Heart left ventricle (tissue), 16 donors: Measurements from ENCODE around the gene ENDOU. TPM values are rescaled to one million over a fixed set of nuclear protein-coding genes. Genes with fewer than 3 reads are reported as not detected.

Source experiments
- ATAC-seq, 4 donors: fragments of 200-7000 bp; cut with Tn5 transposase; one replicate each; pipeline ENCODE4 v1.9.1; 2020 to 2022; ENCODE audit warnings: moderate library complexity in 4 of 4, mild to moderate bottlenecking in 3 of 4, moderate number of reproducible peaks in 1 of 4
- DNase-seq, 5 donors: peaks; one replicate each; pipeline ENCODE4 v3.0.0-alpha.2; 2020
- H3K27ac ChIP-seq, 12 donors: fragments of 200-600 bp; sonication (generic) in 4 of 12; one replicate each; pipeline versions ENCODE4 v1.5.0 to v1.8.0; 2016 to 2022; ENCODE audit warnings: mild to moderate bottlenecking in 2 of 12
- H3K27me3 ChIP-seq, 9 donors: fragments of 200-600 bp; sonication (generic) in 2 of 9; one replicate each; pipeline versions ENCODE4 v1.5.1 to v1.8.0; 2016 to 2022; ENCODE audit warnings: mild to moderate bottlenecking in 3 of 9
- H3K36me3 ChIP-seq, 9 donors: fragments of 200-600 bp; sonication (generic) in 2 of 9; one replicate each; pipeline versions ENCODE4 v1.5.0 to v1.8.0; 2018 to 2022; ENCODE audit warnings: mild to moderate bottlenecking in 2 of 9
- H3K4me1 ChIP-seq, 12 donors: fragments of 200-600 bp; sonication (generic) in 4 of 12; one replicate each; pipeline versions ENCODE4 v1.5.0 to v1.8.0; 2016 to 2022; ENCODE audit warnings: mild to moderate bottlenecking in 3 of 12
- H3K4me3 ChIP-seq, 12 donors: fragments of 200-600 bp; sonication (generic) in 4 of 12; one replicate each; pipeline versions ENCODE4 v1.5.0 to v1.8.0; 2017 to 2022; ENCODE audit warnings: mild to moderate bottlenecking in 9 of 12, moderate library complexity in 4 of 12
- H3K9me3 ChIP-seq, 12 donors: fragments of 200-600 bp; sonication (generic) in 4 of 12; one replicate each; pipeline versions ENCODE4 v1.5.0 to v1.8.0; 2016 to 2022; ENCODE audit warnings: mild to moderate bottlenecking in 1 of 12
- POLR2A ChIP-seq, 2 donors: fragments of 450-650 bp; IDR thresholded peaks; one replicate each; pipeline ENCODE4 v1.6.1; 2017; ENCODE audit warnings: antibody characterized with exemption in 2 of 2, mild to moderate bottlenecking in 2 of 2, moderate library complexity in 2 of 2
- WGBS, 4 donors: extraction: QIAGEN DNeasy Blood & Tissue Kit in 2 of 4; methylation state at CpG; one replicate each; pipeline versions ENCODE4 v1.1.5 to v1.1.7; 2013 to 2018; 5-methylcytosine and 5-hydroxymethylcytosine counted together
- intact Hi-C, 10 donors: fragments of 100-400 bp; cut with DNase I; formaldehyde crosslinking; loops; one replicate each; pipeline versions ENCODE4 v1.11.1 to v1.14.2; 2022
- polyA plus RNA-seq, 2 donors: library from polyadenylated mRNA; stranded (reverse); fragments of 200-250 nt; gene quantifications; one replicate each; pipeline ENCODE4 v1.2.3, GENCODE V29; 2013
- total RNA-seq, 9 donors: library from RNA; depleted of rRNA in 2 of 9; stranded (reverse); fragments of >200 nt in 2 of 9; fragmentation: NEBNext Ultra II Directional in 3 of 9; extraction: Animal tissue kit (Norgen Biotek cat#: 25700) in 3 of 9; gene quantifications; one replicate each; pipeline versions ENCODE4 v1.1.0 to v1.2.4, GENCODE V29; 2016 to 2023
- TF ChIP-seq, protein P1 (sequence below), 12 donors: fragments of 200-600 bp; sonication (generic) in 4 of 12; IDR thresholded peaks; one replicate each; pipeline versions ENCODE4 v1.5.0 to v1.8.0; 2018 to 2022; ENCODE audit warnings: antibody characterized with exemption in 12 of 12, mild to moderate bottlenecking in 5 of 12
- donor health status: ischemic (EF 13 %, LVEDD 7.1; RV severe dilation, severe dysfunction).
- donor health status: healthy with polysubstance abuse.
- donor health status: DM: no; HTN: yes; CAD: no.
- donor health status: DM: no; HTN: no; CAD: no.
- donor health status: ischemic (EF 25% LVEDD 6.9; RV normal size, moderate dysfunction).
- donor health status: ischemic (EF 25% LVEDD 5.7; RV mildly dilated, moderate dysfunction).
- donor health status: healthy.
- donor health status: DM: yes; HTN: yes; CAD: no.
- donor health status: ischemic (EF 35%, LVEDD 5.7; RV mildly dilated, moderate dysfunction).
- donor health status: nonischemic (EF 11% LVEDD 7.7; RV severe dilation, severe dysfunction).
- donor health status: DM: yes; HTN: yes; CAD: no.
- donor health status: PGD.
- donor health status: ischemic (EF 29% LVEDD 5.4; RV normal size, mild dysfunction).
- donor health status: nonischemic (EF 23%, LVEDD 6.1; RV moderate dilation, normal function).

Gene ENDOU
- total and polyA plus RNA-seq, 11 donors = 0.08 to 2.5 (median 0.27) TPM; not detected in 4

DNA sequence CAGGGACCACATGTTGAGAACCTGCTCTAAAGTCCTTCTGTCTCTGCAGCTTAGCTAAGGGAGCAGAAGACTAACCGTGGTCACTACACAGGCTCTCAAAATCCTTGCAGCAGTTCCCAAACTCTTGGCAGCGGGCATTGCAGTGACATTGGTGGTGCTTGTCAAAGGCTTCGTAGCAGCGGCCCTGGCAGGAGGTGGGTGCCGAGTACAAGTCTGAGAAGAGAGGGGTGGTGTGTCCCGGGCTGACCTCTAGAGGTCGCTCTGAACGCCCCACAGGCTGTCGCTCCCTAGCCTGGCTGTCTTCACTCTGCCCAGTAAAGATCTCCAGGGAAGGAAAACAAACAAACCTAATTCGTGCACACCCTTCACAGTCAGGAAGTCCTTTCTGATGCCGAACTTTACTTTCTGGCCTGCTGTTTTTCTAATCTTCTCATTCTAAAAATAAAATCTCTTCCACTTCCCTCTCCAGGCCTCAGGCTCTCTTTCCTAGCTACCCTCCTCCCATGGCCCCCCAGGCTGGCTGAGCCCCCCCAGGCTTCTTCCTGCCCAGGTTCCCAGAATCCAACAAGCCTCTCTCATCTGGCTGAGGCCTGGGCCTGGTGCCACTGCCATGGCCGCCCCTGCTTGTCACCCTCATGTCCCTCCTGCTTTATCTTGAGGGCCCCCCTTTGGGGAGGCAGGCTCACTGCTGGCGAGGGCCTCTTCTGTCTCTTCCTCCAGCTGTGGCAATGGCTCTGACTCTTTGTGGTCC is 7.7 kb downstream of the ENDOU start:
- peak overlapping the region; percentile 80 to 96 (median 94) for H3K27ac ChIP-seq
- DNase-seq (peak; percentile 89 to 92 (median 91)), ATAC-seq (peak; percentile 91 to 96 (median 94))
- no peaks in the 10 kb centered on the region for H3K9me3 ChIP-seq
- no peaks in the 10 kb centered on the region for H3K27me3 ChIP-seq
- H3K4me1 ChIP-seq = peaks cover 7 to 56% (median 44%) of the 10 kb centered on the region in 12 donors
- peaks cover 0 to 6% (median 0%) of the 10 kb centered on the region in 9 donors for H3K36me3 ChIP-seq
- TF ChIP-seq, protein P1, sequence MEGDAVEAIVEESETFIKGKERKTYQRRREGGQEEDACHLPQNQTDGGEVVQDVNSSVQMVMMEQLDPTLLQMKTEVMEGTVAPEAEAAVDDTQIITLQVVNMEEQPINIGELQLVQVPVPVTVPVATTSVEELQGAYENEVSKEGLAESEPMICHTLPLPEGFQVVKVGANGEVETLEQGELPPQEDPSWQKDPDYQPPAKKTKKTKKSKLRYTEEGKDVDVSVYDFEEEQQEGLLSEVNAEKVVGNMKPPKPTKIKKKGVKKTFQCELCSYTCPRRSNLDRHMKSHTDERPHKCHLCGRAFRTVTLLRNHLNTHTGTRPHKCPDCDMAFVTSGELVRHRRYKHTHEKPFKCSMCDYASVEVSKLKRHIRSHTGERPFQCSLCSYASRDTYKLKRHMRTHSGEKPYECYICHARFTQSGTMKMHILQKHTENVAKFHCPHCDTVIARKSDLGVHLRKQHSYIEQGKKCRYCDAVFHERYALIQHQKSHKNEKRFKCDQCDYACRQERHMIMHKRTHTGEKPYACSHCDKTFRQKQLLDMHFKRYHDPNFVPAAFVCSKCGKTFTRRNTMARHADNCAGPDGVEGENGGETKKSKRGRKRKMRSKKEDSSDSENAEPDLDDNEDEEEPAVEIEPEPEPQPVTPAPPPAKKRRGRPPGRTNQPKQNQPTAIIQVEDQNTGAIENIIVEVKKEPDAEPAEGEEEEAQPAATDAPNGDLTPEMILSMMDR (IDR thresholded peaks at IDR 0.05) = peak; percentile 85 to 97 (median 90)
- TF ChIP-seq POLR2A (IDR thresholded peaks at IDR 0.05) = no peak
- intact Hi-C loops = loop anchor here (1.0 to 10.0 kb wide), 15 partner anchors 17 to 247 kb away; partner anchors contain the start of genes RAPGEF3 (in 3 of the 10) and TMEM106C (in 2 of the 10)
- 2 to 3% (median 3%) methylated on average over 13 of the region's 13 CpGs for WGBS, 4 donors
- peak overlapping the region in 2 of 12 donors; percentile 1 to 12 for H3K4me3 ChIP-seq

DNA sequence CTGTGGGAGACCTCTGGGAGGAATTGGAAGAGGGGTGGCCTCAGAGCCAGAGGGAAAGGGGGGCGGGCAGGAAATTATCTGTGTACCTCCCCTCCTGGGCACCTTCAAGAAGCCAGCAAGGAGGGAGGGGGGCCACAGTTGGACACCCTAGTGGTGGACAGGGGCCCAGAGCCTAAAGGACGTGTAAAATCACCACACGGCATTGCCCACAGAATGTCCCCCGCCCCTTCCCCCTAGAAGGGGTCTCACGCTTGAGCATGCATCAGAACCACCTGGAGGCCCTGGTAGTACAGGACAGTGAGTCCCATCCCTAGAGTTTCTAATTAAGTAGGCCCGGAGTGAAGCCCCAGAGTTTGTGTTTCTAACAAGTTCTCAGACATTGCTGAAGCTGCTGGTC is 8.2 kb downstream of the ENDOU start:
- intact Hi-C loops = loop anchor here (1.0 to 10.0 kb wide), 13 partner anchors 20 to 248 kb away; partner anchors contain the start of genes RAPGEF3 (in 3 of the 10) and TMEM106C (in 2 of the 10)
- H3K9me3 ChIP-seq = no peaks in the 10 kb centered on the region
- no peak for TF ChIP-seq POLR2A (IDR thresholded peaks at IDR 0.05)
- TF ChIP-seq, protein P1 (IDR thresholded peaks at IDR 0.05) = no peak
- peak overlapping the region in 1 of 12 donors; percentile 12 for H3K4me3 ChIP-seq
- no peaks in the 10 kb centered on the region for H3K27me3 ChIP-seq
- H3K4me1 ChIP-seq = peaks cover 7 to 54% (median 44%) of the 10 kb centered on the region in 12 donors
- H3K27ac ChIP-seq = peak overlapping the region; percentile 80 to 96 (median 94)
- peaks cover 0 to 6% (median 0%) of the 10 kb centered on the region in 9 donors for H3K36me3 ChIP-seq
- DNase-seq (peak in 1 of 5 donors; percentile 13), ATAC-seq (no peak)
- 67 to 77% (median 73%) methylated on average over 6 of the region's 6 CpGs for WGBS, 4 donors

DNA sequence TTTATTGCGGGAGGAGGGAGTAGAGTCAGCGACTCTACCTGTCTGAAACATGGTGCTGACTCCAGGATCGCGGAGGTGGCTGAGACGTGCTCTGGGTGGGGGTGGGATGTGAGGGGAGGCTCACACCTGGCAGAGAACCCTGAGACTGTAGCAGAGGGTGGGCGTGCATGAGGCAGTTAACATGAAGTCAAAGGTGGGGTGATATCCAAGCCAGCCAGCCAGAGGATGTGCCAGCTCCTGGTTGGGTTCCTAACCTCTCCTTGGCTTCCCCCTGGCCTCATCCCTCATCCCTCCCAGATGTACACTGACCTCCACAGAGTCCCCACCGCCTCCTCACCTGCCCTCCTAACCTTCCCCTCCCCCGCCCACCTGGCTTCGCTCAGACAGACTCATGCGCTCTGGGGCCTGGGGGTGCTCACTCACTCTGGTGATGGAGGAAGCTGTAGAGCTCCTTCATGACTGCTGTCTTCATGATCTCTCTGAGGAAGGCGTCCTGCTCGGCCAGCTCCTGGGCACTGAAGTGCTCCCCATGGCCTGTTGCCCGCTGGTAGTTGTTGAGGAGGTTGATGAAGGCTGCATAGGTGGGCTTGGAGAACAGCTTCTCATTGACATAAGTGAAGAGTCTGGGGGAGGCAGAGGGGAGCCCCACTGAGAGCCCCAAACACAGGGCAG is 9.3 kb downstream of the ENDOU start:
- intact Hi-C loops = loop anchor here (1.0 to 10.0 kb wide), 15 partner anchors 41 to 249 kb away; partner anchors contain the start of genes RAPGEF3 (in 3 of the 10) and TMEM106C (in 2 of the 10)
- DNase-seq (no peak), ATAC-seq (peak in 2 of 4 donors; percentile 0 to 1)
- no peaks in the 10 kb centered on the region for H3K9me3 ChIP-seq
- peaks cover 0 to 6% (median 0%) of the 10 kb centered on the region in 9 donors for H3K36me3 ChIP-seq
- peaks cover 7 to 48% (median 44%) of the 10 kb centered on the region in 12 donors for H3K4me1 ChIP-seq
- H3K27ac ChIP-seq = peak overlapping the region in 11 of 12 donors; percentile 3 to 95 (median 90)
- no peak overlapping the region for H3K4me3 ChIP-seq
- H3K27me3 ChIP-seq = no peaks in the 10 kb centered on the region
- WGBS, 4 donors = 71 to 80% (median 78%) methylated on average over 13 of the region's 13 CpGs
- TF ChIP-seq, protein P1 (IDR thresholded peaks at IDR 0.05) = no peak
- no peak for TF ChIP-seq POLR2A (IDR thresholded peaks at IDR 0.05)
